Ammon's horn (tissue), 1 donor: ENCODE data around the gene ROR1.

ENCODE experiments used
- DNase-seq: peaks from one replicate; pipeline ENCODE4 v3.0.0-alpha.2; 2016; ENCODE audit warnings: low spot score

The ROR1 gene

DNA sequence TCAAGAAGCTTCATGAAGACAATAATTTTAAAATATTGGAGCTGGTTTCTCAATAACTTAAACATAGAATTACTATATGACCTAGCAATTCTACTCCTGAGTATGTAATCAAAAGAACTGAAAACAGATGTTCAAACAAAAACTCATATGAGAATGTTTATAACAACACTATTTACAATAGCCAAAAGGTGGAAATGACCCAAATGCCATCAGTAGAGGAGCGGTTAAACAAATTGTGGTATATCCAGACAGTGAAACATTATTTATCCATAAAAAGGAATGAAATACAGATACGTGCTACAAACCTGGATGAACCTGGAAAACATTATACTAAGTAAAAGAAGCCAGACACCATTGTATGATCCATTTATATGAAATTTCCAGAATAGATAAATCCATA lies 366.8 kb downstream of the ROR1 start:
- no peak for DNase-seq

DNA sequence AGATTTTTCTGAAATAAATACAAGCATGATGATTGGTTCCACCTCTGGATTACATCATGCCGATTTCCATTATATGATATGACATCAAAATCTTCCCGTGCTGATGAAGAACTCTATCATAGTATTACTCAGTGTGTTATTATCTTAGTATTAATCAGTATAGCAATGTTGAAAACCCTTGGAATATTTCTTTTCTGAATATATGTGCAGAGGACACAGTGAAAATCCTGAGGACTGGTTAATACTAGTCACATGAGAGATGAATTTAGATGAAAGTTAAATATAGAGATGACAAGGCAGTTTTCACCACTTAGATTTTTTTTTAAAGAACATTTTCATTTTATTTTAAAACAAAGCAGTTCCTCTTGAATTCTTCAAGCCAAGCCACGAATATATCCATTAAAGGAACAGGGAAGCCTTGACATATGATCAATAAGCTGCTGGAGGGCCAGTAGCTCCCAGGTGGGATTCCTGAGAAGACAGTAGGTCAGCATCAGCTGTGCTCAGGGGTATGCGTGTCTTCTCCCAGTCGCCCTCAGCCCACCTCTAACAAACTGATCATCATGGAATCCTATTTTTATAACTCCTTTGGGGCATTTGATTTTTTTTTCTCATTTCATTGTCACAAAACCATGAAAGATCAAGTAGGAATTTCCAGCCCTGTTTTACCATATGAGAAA lies 373.4 kb downstream of the ROR1 start:
- no peak for DNase-seq

DNA sequence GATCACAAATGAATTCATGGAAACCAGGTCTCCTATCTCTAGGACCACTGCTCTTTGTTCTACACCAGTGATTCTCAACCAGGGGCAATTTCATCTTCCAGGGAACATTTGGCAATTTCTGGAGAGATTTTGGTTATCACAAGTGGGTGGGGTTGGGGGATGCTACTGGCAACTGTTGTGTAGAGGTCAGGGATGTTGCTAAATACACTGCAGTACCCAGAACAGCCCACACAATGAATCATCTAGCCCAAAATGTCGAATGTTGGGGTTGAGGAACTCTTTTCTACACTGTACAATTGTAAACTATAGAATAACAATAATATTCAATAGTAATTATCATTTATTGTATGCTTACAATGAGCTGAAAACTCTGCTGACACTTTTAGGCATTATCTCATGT lies 373.9 kb downstream of the ROR1 start:
- DNase-seq, result no peak

DNA sequence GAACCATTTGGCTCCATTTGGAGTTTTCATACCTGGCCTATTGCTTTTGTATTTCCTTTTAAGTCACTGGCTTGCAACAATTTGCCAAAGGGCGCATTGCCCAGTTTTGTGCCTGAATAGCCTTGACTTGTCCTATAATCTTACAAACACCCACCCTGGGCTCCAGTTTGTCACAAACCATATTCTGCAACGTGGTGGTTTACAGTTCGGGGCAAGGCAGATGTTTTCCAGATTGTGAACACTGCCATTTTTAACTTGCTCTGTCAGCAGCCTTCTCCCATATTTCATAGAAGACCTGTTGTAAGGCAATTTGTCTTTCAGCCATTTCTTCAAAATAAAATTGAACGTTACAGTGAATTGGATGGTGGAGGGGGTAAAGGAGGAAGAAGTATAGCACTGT lies 376.4 kb downstream of the ROR1 start:
- DNase-seq, result no peak

DNA sequence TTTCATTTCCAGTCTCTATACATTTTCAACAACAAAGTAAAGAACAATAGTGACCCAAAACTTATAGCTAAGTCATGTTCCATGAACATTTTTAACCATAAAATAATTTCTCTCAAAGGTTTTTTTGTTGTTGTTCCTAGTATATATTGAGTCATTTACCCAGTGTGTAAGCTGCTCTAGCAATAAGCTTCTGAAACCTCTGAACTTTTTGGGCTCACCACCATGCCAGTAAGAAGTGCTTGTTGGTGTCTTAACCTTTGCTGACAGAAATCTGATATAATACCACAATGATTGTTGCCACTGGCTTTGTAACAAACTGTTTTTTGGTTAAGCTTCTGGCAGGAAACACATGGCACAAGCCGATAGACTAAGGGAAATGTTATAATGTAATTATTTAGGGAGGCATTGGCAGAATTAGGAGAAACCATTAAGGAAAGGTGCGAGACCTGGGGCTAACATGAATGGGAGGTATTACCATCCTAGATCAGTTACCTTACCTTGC lies 377.0 kb downstream of the ROR1 start:
- DNase-seq, result no peak

DNA sequence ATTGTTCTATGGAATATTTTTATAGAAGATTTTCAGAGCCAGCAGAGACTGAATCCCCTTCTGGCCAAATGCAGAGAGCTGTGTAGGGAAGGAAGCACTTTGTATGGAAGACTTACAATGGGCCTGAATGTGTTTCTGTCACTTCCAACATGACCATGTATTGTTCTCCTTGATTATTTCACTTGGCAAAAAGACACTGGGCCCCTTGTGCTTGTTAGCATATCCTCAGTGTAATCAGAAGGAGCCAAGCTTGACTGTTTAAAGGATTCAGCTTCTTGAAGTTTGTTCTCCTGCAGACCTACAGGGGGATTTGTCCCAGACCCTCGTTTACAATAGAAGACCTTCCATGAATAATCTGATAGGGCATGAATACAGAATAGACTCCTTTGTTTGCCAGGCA lies 381.5 kb downstream of the ROR1 start:
- peak; percentile 79 for DNase-seq

DNA sequence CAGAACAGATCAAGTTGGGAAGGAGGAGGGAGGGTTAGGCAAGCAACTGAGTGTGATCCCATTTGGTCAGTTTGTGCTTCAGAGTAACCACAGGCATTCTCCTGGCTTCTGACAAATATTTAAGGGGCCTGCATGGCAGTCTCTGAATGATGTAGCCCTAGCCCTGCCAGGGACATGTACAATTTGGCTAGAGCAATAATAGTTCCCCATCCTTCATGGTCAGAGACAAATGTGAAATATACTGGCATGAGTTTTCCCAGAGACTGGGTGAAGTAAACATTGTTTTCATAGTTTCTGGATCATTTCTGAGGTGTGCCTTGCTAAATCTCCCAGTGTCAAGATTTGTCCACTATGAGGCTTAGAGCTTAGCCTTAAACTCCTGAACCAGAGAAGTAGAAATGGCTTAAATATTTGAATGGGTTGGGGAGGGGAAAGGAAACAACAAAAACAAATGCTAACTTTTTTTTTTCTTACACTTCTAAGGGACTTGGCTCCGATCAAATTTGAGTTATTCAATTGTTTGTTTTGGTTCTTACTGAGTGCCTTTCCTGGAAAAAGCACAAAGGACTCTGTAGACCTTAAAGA lies 387.6 kb downstream of the ROR1 start:
- DNase-seq, result no peak

DNA sequence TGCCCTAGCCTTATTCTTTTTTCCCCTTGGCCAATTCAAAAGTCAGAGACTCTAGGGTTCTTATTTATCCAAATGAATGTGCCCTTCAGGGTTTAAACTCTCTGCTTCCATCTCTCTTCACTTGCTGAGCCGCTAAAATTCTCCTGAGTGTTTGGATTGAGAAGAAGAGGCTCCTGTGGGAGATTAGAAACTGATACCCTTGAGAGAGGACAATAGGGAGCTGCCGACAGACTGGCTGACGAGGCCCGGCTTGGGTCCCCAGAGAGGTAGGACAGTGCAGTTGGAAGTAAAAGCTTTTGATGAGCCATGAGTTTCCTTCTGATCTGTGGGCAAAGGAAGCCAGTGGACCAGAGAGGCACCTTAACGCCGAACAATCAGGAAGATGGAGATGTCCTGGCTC lies 388.3 kb downstream of the ROR1 start:
- DNase-seq, result no peak

DNA sequence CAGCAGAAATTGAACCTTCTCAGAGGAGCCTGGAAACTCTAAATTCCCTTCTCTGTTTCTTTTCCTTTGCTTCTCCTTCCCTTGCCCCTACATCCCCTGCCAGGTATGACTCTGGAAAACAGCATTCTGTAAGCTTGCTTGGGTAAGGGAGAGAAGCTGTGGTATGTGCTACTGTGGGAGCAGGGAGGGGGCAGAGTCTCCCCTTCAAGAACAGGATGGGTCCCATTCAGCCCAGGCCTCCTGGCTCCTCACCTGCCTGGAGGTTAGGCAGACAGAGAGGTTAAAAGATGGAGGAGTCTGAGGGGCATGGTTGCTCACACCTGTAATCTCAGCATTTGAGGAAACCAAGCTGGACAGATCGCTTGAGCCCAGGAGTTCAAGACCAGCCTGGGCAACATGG lies 389.0 kb downstream of the ROR1 start:
- no peak for DNase-seq

DNA sequence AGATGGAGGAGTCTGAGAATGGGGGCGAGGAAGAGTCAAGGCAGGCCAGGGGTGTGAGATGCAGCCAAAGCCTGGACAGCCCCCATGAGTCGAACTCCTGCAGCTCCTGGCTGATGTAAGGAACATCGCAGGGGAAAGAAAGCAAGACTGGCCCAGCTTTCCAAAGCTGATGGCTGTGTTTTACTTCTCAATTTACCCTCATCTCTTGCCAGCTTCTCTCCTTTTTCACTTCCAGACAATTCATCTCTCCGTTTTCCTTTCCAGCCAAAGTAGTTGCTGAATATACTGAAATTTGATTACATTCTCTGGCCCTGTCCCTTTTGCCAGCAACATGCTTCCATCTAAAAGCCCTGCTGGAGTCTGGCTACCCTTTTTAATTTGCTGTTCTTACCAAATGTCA lies 389.6 kb downstream of the ROR1 start:
- DNase-seq, result no peak

DNA sequence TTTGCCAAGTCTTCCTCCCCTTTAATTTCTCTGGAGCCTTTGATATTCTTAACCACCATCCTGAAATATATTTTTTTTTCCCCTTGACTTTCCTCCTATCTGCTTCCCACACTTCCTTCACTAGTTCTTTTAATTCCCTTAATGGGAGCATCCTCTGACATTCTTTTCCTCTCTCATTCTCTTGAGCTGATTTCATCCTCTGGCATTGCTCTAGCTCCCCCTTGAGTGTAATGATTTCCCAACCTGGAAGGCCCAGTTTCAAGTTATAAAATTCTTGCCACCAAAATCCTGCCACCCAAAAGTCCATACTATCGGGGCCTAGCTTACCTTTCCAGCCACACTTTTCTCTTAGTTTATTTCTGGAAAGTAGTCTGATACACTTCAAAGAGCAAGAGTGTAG lies 390.2 kb downstream of the ROR1 start:
- peak; percentile 59 for DNase-seq

DNA sequence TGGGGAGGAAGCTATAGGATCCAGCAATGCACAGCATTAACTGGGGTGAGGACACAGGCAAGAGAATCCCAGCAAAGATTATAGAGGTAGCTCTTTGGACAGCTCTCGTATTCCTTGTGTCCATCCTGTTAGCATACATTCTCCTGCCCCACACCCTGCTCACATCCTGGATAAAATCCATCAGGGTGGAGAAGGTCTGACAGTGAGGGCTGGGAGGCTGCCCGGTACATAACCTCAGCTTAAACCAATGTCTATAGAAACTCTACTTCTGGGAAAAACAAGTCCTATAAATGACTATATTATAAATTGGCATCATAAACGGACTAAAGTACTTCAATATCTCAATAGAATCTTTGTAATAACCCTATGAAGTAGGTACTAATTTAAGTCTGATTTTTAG lies 392.8 kb downstream of the ROR1 start:
- DNase-seq, result no peak

DNA sequence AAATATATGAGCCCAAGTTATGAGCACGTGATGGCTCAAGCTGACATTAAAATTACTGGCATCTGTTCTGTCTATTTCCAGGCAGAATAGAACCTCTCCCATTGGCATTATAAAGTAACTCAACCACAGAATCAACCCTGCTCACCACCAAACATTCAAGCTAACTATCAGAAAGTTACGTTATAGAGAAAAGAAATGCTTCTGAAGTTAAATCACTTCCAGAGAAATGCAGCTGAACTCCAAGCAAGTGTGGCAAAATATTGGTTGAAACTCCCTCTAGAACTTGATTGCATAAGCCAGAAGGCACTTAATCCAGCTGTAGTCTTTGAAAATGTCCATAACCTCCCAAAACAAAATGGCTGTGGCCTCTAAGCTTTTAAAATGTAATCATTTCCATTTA lies 393.4 kb downstream of the ROR1 start:
- DNase-seq, result no peak

DNA sequence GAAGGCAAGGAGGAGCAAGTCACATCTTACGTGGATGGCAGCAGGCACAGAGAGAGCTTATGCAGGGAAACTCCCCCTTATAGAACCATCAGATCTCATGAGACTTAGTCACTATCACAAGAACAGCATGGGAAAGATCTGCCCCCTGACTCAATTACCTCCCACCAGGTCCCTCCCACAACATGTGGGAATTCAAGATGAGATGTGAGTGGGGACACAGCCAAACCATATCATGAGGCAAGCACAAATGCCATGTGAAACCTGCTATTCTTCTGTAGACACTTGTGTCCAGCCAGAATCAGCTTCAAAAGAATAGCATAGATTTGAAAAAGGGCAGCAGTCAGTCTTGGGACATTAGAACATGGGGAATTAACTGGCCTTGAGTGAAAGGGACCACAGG lies 397.4 kb downstream of the ROR1 start:
- DNase-seq, result no peak

DNA sequence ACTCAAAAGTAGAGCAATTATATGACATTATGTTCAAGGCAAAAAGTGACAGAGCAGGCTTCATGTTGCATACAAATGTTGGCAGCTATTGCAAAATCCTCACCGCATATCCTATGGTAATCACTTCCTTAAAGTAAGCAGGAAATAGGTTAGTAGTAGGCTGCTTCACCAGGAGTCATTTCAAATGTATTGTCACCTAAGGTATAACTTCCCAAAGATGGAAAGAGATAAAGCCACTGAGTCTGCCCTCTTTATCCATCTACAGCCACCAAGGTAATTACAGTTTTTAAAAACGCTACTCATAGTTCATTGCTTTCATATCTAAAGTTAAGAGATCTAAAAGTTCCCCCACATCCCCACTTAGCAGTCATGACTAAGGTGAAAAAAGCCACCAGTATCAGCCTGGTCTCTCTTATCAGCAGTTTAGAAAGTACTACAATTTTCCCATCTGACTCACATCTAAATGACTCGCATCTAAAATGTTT lies 398.0 kb downstream of the ROR1 start:
- DNase-seq, result no peak

DNA sequence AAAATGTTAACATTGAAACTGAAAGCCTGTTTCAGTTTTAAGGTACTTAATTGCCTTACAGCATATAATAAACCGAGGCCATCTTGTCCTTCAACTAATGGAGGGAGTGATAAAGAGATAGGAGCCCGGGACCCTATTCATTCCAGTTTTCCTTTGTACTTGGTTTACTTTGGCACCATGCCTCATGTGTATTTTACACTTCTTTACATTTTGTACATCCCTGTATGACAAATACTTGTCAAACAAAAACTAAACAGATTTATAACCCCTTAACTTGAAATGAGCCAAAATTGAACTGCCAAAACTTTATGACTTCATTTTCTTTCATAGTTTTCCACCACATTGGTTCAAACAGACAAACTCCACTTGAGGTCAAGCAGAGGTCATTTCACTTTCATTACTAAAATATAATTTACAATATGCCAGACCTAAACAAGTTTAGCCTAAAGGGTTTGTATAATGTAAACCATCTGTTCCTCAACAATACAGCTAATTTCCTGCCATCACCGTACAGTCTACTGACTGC lies 398.7 kb downstream of the ROR1 start:
- DNase-seq, result no peak

DNA sequence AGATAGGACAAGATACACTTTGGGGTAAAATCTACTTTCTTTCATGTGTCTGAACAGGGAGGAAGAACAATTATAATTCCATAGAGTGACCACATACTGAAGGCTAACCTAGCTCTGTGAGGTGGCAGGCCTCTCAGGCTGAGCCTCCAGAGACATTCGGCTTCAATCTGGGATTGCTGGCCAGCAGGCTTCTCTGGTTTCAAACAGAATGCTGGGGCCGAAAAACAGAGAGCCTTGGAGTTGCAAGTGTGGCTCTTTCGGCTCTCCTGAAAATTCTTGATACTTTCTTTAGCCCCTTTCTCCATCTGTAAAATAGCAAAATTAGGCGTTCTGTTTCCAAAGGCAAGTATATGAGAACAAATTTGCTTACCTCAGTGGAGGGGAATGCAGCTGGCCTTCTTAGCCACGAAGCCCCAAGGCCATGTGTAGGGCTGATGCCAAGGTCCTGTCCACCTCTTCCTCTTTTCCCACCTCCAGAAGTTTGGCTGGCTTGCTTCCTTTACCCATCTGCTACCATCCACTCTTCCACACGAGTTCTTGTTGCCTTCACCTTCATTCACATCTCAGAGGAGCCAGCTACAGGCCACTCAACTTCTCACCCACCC lies 399.6 kb downstream of the ROR1 start:
- DNase-seq, result no peak

DNA sequence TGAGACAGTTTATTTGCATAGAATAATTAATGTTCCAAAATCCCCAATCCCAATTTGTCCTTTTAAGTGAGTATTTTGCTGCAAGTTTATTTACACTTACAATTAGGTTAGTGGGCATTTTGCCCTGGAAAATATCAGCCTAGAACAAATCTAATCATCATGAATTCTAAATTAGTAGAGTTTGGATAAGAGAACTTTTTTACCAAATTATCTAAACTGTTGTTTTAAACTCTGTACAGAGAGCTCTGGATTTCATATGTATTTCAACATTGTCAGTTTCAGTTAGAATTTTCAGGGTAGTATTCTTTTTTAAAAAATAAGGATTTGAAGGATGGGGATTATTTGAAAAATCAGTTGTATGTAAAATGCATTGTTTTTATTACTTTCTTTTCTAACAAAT lies 401.8 kb downstream of the ROR1 start:
- DNase-seq, result no peak

DNA sequence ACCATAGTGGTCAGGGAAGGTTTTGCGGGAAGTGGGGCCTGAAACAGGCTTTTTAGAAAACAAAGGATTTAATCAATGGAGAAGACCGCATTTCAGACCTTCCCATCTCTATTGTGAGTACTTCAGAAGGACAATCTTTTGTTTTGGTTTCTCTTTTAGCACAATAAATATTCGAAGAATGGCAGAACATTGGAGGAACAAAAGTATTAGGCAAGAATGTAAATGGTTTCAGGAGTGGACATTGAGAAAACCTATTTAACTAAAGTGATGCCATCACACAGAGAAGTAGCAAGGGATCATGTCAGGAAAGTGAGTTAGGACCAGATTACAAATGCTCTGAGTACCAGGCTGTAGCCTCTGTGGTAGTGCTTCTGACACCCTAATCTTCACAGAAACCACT lies 402.8 kb downstream of the ROR1 start:
- no peak for DNase-seq

DNA sequence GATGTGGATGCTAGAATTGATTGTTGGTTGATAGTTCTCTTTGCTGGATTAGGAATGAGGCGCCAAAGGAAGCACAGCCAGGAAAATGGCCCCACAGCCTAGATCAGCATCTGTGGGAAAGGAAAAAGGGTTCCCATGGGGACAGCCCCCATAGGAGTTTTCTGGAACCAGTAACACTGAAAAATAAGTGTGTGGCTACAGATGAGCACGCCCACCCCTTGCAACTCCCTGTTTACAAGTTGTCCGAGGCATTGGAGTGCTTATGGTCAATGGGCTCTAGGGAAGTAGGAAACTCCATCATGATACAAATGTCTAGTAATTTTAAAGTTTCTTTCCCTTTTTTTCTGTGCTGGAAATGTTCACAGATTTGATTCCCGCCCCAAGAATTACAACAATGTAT lies 405.8 kb downstream of the ROR1 start:
- no peak for DNase-seq

DNA sequence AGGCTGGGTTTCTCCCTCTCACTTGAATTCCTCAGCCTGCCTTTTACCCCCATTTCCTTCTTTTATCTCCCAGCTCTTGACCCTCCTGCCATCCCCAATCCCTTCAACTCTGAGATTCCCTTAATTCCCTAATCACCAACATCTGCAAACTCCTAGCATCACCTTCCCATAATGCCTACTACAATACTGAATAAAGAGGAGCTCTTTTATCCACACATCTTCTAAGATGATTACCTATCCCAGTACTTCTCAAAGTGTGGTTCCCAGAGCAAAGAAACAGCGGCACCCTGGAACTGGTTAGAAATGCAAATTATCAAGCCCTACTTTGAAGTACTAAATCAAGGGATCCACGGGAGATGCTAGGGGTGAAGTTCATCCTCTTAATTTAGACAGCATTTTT lies 408.4 kb downstream of the ROR1 start:
- no peak for DNase-seq

DNA sequence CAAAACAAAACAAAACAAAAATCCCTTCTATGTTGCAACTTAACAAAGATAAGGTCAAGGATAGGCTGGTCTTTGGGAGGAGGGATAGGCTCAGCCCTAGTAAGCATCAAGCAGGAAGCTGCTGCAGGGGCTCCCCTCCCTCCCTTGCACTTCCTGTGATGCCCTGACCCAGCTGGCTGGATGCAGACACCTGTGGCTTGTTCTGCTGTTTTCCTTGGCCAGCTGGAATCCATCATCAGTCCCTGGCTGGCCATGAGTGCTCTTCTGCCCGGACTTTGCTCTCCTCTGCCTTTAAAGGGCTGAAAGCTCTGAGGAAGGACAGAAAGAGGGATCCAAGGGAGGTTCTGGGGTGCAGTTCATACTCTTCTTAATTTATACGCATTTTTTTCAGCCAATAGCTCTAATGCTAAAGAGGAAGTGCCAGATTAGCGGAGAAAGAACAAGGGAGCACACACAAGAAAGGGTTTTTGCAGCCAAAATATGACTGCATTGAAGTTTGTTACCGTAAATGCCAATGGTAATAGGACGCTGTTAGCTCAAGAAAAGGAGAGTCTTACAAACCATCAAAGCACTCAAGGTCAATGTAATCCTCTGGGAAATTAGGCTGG lies 409.7 kb downstream of the ROR1 start:
- no peak for DNase-seq

DNA sequence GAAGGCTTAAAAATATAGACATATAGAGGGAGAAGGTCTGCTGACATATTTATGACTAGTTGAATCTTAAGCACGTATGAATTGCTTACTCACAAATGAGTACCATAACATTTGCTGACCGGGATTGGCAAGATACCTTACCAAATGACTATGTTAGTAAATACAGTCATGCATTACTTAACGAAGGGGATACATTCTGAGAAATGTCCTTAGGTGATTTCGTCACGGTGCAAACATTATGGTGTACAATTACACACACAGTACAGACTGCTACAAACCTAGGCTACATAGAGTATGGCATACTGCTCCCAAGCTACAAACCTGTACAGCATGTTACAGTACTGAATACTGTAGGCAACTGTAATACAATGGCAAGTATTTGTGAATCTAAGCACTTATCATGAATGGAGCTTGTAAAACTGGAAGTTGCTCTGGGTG lies 410.2 kb downstream of the ROR1 start:
- DNase-seq, result no peak
